Dermis microvascular lymphatic vessel endothelial cell (primary cell): ENCODE measurements around the gene NPBWR2. TPM values are rescaled to one million over a fixed set of nuclear protein-coding genes. Genes with fewer than 3 reads are reported as not detected.

Source experiments
- DNase-seq, 2 donors: peaks; one replicate each; pipeline versions ENCODE4 v3.0.0 to v3.0.0-alpha.2; 2010; ENCODE audit warnings: low read depth in 2 of 2
- total RNA-seq: library from RNA; depleted of rRNA; stranded (reverse); fragments of >200 nt; gene quantifications from 2 replicates; pipeline ENCODE4 v1.2.1, GENCODE V29; 2014

Gene NPBWR2
- total RNA-seq, 1 donor from 2014 or later = not detected

- DNase-seq = no peak
These were observed 22.6 kb downstream of the NPBWR2 start for GRCh38 chr20:64084685-64085152.

GRCh38 chr20:64083804-64084684 is 23.3 kb downstream of the NPBWR2 start, which contains the start of gene LKAAEAR1:
TSS of gene LKAAEAR1 (minus strand) at chr20:64084398. CDS start at chr20:64084219, 179 bp downstream.
- DNase-seq = no peak

- peak; percentile 36 to 87 for DNase-seq
These were observed 24.0 kb downstream of the NPBWR2 start for GRCh38 chr20:64083378-64083803.

GRCh38 chr20:64082820-64083377 is 24.5 kb downstream of the NPBWR2 start:
- no peak for DNase-seq

GRCh38 chr20:64082126-64082731 is 25.1 kb downstream of the NPBWR2 start:
- no peak for DNase-seq

GRCh38 chr20:64081624-64081964 is 25.8 kb downstream of the NPBWR2 start:
- DNase-seq = no peak

- no peak for DNase-seq
These were observed 26.3 kb downstream of the NPBWR2 start for GRCh38 chr20:64080813-64081623.

- DNase-seq = peak in 1 of 2 donors; percentile 32
These were observed 27.2 kb downstream of the NPBWR2 start, which contains the start of gene OPRL1 for GRCh38 chr20:64080013-64080812. TSS of gene OPRL1 (plus strand) at chr20:64080082. CDS start at chr20:64092721, 12,639 bp downstream.

GRCh38 chr20:64079273-64080012 is 27.9 kb downstream of the NPBWR2 start, which contains the start of gene RGS19:
TSS of gene RGS19 (minus strand) at chr20:64079518. CDS start at chr20:64076886, 2,632 bp downstream.
- peak; percentile 47 to 83 for DNase-seq

GRCh38 chr20:64078934-64079272 is 28.5 kb downstream of the NPBWR2 start:
- DNase-seq = no peak

- DNase-seq = no peak
These were observed 29.4 kb downstream of the NPBWR2 start for GRCh38 chr20:64077876-64078551.

GRCh38 chr20:64077541-64077875 is 29.9 kb downstream of the NPBWR2 start:
- no peak for DNase-seq

GRCh38 chr20:64077094-64077493 is 30.3 kb downstream of the NPBWR2 start:
- DNase-seq = no peak

- no peak for DNase-seq
These were observed 31.0 kb downstream of the NPBWR2 start for GRCh38 chr20:64076061-64076997.

- DNase-seq = no peak
These were observed 31.8 kb downstream of the NPBWR2 start for GRCh38 chr20:64075556-64075955.

- no peak for DNase-seq
These were observed 32.4 kb downstream of the NPBWR2 start for GRCh38 chr20:64074963-64075362.

- no peak for DNase-seq
These were observed 33.1 kb downstream of the NPBWR2 start for GRCh38 chr20:64074184-64074789.
